Keratinocyte (primary cell): ENCODE results near the gene NRF1.

ENCODE experiments used
- CTCF ChIP-seq, 3 experiments: IDR thresholded peaks in 1 of 3; conservative IDR thresholded peaks in 1 of 3; optimal IDR thresholded peaks in 1 of 3; 2 replicates in 2 of 3; 3 replicates in 1 of 3; pipeline versions ENCODE3 to v1.5.1; 2011; ENCODE audit warnings: low read length in 3 of 3, mild to moderate bottlenecking in 3 of 3, moderate library complexity in 2 of 3, control low read depth in 1 of 3, inconsistent platforms in 1 of 3; ENCODE audit not compliant: insufficient read depth in 2 of 3; ENCODE audit errors: extremely low read depth in 1 of 3
- EZH2 ChIP-seq: IDR thresholded peaks from one replicate; pipeline ENCODE4 v1.6.1; 2012; ENCODE audit warnings: inconsistent platforms, mild to moderate bottlenecking, low read length, moderate library complexity

DNA sequence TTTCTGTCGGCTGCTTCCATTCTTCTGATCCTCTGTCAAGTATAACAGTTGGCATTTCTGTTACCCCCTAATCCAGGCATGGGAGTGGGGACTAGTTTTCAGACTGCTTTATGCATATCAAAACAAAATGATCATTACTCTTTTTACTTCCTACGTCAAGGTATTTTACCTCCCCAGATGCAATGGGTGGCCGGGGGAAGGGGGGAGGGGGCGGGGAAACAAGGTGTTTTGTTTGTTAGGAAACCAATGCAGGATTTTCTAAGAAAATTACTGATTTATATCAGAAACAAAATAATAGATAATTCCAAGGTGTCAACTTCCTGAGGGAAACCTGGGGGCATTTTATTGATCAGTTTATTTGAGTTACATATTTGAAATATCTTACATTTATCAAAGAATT is 66.3 kb downstream of the NRF1 start:
- TF ChIP-seq CTCF (optimal IDR thresholded peaks at IDR 0.05 in 1 of 3, IDR thresholded peaks at IDR 0.05 in 1 of 3, conservative IDR thresholded peaks at IDR 0.05 in 1 of 3; ENCODE audit: extremely low read depth in 1 of 3, insufficient read depth in 2 of 3, low read length in 3 of 3) (no peak), EZH2 (no peak)
